Measurements from ENCODE around the gene CHMP1B.
A peak's percentile ranks its signal among the peaks of the same experiment; 100 is the strongest.

Gene CHMP1B

GRCh38 chr18:11899063-11899462 is 47.9 kb downstream of the CHMP1B start:
- H3K27ac ChIP-seq (replicated peaks) = no peak overlapping the region; the same call in 1 of the 2 replicates
- no peak overlapping the region for H3K4me3 ChIP-seq (replicated peaks; ENCODE audit: insufficient read depth, low read length)
- DNase-seq (ENCODE audit: low read depth in 1 of 2, low spot score in 1 of 2) = peak in 1 of 2 experiments; percentile 60
- TF ChIP-seq POLR2AphosphoS5 (IDR thresholded peaks at IDR 0.05; ENCODE audit: low read depth) (no peak), GABPA (IDR thresholded peaks at IDR 0.05; ENCODE audit: low read depth) (no peak), SPI1 (IDR thresholded peaks at IDR 0.05; ENCODE audit: borderline replicate concordance, low read depth) (no peak), REST (IDR thresholded peaks at IDR 0.05; ENCODE audit: insufficient replicate concordance, low read depth) (no peak), CTCF (IDR thresholded peaks at IDR 0.05; ENCODE audit: insufficient read depth, low read length) (no peak)
- H3K27me3 ChIP-seq (ENCODE audit: insufficient read depth, poor library complexity, severe bottlenecking) = no peaks in the 10 kb centered on the region

GRCh38 chr18:11901826-11902438 is 50.7 kb downstream of the CHMP1B start:
- no peak overlapping the region for H3K4me3 ChIP-seq (replicated peaks; ENCODE audit: insufficient read depth, low read length)
- no peak for DNase-seq (ENCODE audit: low read depth in 1 of 2, low spot score in 1 of 2)
- TF ChIP-seq GABPA (IDR thresholded peaks at IDR 0.05; ENCODE audit: low read depth) (no peak), CTCF (IDR thresholded peaks at IDR 0.05; ENCODE audit: insufficient read depth, low read length) (no peak)
- no peak overlapping the region for H3K27ac ChIP-seq (replicated peaks)
- H3K27me3 ChIP-seq (ENCODE audit: insufficient read depth, poor library complexity, severe bottlenecking) = no peaks in the 10 kb centered on the region

- Histone ChIP-seq H3K27me3 (ENCODE audit: insufficient read depth, poor library complexity, severe bottlenecking) (no peaks in the 10 kb centered on the region), H3K27ac (replicated peaks) (no peak overlapping the region), H3K4me3 (replicated peaks; ENCODE audit: insufficient read depth, low read length) (no peak overlapping the region)
- DNase-seq (ENCODE audit: low read depth in 1 of 2, low spot score in 1 of 2) = no peak
- TF ChIP-seq CTCF (IDR thresholded peaks at IDR 0.05; ENCODE audit: insufficient read depth, low read length) (no peak), GABPA (IDR thresholded peaks at IDR 0.05; ENCODE audit: low read depth) (no peak), REST (IDR thresholded peaks at IDR 0.05; ENCODE audit: insufficient replicate concordance, low read depth) (no peak), SPI1 (IDR thresholded peaks at IDR 0.05; ENCODE audit: borderline replicate concordance, low read depth) (no peak), POLR2AphosphoS5 (IDR thresholded peaks at IDR 0.05; ENCODE audit: low read depth) (no peak)
Observed at GRCh38 chr18:11902522-11903292, 51.5 kb downstream of the CHMP1B start.
